ENCODE results near the gene KCNG2. TPM values are rescaled to one million over a fixed set of nuclear protein-coding genes. Genes with fewer than 3 reads are reported as not detected.

KCNG2 gene
- total RNA-seq, 4 donors from 2014 or later: 0.41 to 6.7 TPM; not detected in 2

GRCh38 chr18:79803611-79804051 lies 5.9 kb downstream of the KCNG2 start:
- in situ Hi-C loops (cut with MboI; ENCODE audit: low pct_ligation_motif_present in 1 of 4, low pct_unique_long_range_greater_than_20kb in 1 of 4, low sequenced_read_pairs in 3 of 4): no loop called here
- H3K27me3 ChIP-seq: peaks cover 17% of the 10 kb centered on the region

GRCh38 chr18:79804130-79804787 lies 6.5 kb downstream of the KCNG2 start:
- no peak for DNase-seq
- in situ Hi-C loops (cut with MboI; ENCODE audit: low pct_ligation_motif_present in 1 of 4, low pct_unique_long_range_greater_than_20kb in 1 of 4, low sequenced_read_pairs in 3 of 4): no loop called here
- H3K9me3 ChIP-seq: no peaks in the 10 kb centered on the region
- intact Hi-C loops (cut with DNase I; ENCODE audit: low total_unique reads): no loop called here
- 66 to 76% methylated on average over 3 to 8 of the region's 15 CpGs for WGBS, 2 donors (ENCODE audit: low coverage in 1 of 2)
- H3K27me3 ChIP-seq: peaks cover 10% of the 10 kb centered on the region
- peaks cover 0 to 1% (median 0%) of the 10 kb centered on the region in 4 donors for H3K4me1 ChIP-seq
- TF ChIP-seq POLR2AphosphoS5 (IDR thresholded peaks at IDR 0.05) (no peak), EP300 (IDR thresholded peaks at IDR 0.05; ENCODE audit: low read depth) (no peak), CTCF (IDR thresholded peaks at IDR 0.05) (no peak), POLR2A (IDR thresholded peaks at IDR 0.05) (no peak)
- no peak overlapping the region for H3K4me3 ChIP-seq
- no peaks in the 10 kb centered on the region for H3K36me3 ChIP-seq
- H3K27ac ChIP-seq: no peak overlapping the region

More at GRCh38 chr18:79803611-79804051, 5.9 kb downstream of the KCNG2 start:
- Histone ChIP-seq H3K27ac (no peak overlapping the region), H3K4me1 (peaks cover 6 to 8% (median 6%) of the 10 kb centered on the region in 4 donors), H3K36me3 (no peaks in the 10 kb centered on the region), H3K9me3 (no peaks in the 10 kb centered on the region), H3K4me3 (no peak overlapping the region)
- intact Hi-C loops (cut with DNase I; ENCODE audit: low total_unique reads): no loop called here
- TF ChIP-seq POLR2A (IDR thresholded peaks at IDR 0.05) (no peak), POLR2AphosphoS5 (IDR thresholded peaks at IDR 0.05) (no peak), CTCF (IDR thresholded peaks at IDR 0.05) (no peak), EP300 (IDR thresholded peaks at IDR 0.05; ENCODE audit: low read depth) (no peak)
- 96% methylated on average over 11 of the region's 14 CpGs; no CpG with 5 or more reads in 1 of the 2 donors for WGBS, 2 donors (ENCODE audit: low coverage in 1 of 2)
- DNase-seq: no peak

- WGBS, 2 donors (ENCODE audit: low coverage in 1 of 2): 70 to 73% methylated on average over 16 to 18 of the region's 18 CpGs
- intact Hi-C loops (cut with DNase I; ENCODE audit: low total_unique reads): no loop called here
- in situ Hi-C loops (cut with MboI; ENCODE audit: low pct_ligation_motif_present in 1 of 4, low pct_unique_long_range_greater_than_20kb in 1 of 4, low sequenced_read_pairs in 3 of 4): no loop called here
- Histone ChIP-seq H3K4me3 (no peak overlapping the region), H3K27me3 (peaks cover 4% of the 10 kb centered on the region), H3K27ac (no peak overlapping the region), H3K9me3 (no peaks in the 10 kb centered on the region), H3K36me3 (no peaks in the 10 kb centered on the region), H3K4me1 (no peaks in the 10 kb centered on the region)
- DNase-seq: no peak
- TF ChIP-seq POLR2A (IDR thresholded peaks at IDR 0.05) (no peak), CTCF (IDR thresholded peaks at IDR 0.05) (no peak), EP300 (IDR thresholded peaks at IDR 0.05; ENCODE audit: low read depth) (no peak), POLR2AphosphoS5 (IDR thresholded peaks at IDR 0.05) (no peak)
Measured at GRCh38 chr18:79805211-79805887, 7.6 kb downstream of the KCNG2 start.

GRCh38 chr18:79805926-79806487 lies 8.3 kb downstream of the KCNG2 start:
- WGBS, 2 donors (ENCODE audit: low coverage in 1 of 2): 83 to 86% methylated on average over 4 to 16 of the region's 16 CpGs
- in situ Hi-C loops (cut with MboI; ENCODE audit: low pct_ligation_motif_present in 1 of 4, low pct_unique_long_range_greater_than_20kb in 1 of 4, low sequenced_read_pairs in 3 of 4) (no loop called here), intact Hi-C loops (cut with DNase I; ENCODE audit: low total_unique reads) (no loop called here)
- H3K4me3 ChIP-seq: no peak overlapping the region
- H3K9me3 ChIP-seq: no peaks in the 10 kb centered on the region
- DNase-seq: no peak
- TF ChIP-seq POLR2AphosphoS5 (IDR thresholded peaks at IDR 0.05) (no peak), CTCF (IDR thresholded peaks at IDR 0.05) (no peak), POLR2A (IDR thresholded peaks at IDR 0.05) (no peak), EP300 (IDR thresholded peaks at IDR 0.05; ENCODE audit: low read depth) (no peak)
- H3K4me1 ChIP-seq: no peaks in the 10 kb centered on the region
- H3K27ac ChIP-seq: no peak overlapping the region
- peaks cover 6% of the 10 kb centered on the region for H3K27me3 ChIP-seq
- no peaks in the 10 kb centered on the region for H3K36me3 ChIP-seq

Measured in transverse colon (tissue), 4 donors.